Measurements from ENCODE around the gene CSF1R. TPM values are rescaled to one million over a fixed set of nuclear protein-coding genes. Genes with fewer than 3 reads are reported as not detected.

CSF1R gene
- total and polyA plus RNA-seq, 2 donors from 2014 or later, result 7.5 to 55.8 TPM

DNA sequence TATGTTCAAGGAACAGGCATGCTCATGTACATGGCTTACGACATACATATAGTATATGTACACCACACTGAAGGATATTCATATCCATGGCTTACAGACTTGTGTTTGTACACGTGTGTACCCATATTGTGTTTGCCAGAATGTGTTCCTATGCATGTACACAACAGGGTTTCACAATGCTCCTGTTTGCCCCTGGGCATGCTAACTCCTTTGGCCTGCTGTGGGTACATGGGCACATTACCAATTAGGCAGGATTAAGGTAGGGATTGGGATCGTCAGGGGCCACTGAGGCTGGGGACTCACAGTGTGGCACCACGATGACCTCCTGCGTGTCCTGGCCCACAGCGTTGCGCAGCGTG, 43.1 kb upstream of the CSF1R start:
- Histone ChIP-seq H3K4me3 (ENCODE audit: low read length in 3 of 3) (peak overlapping the region in 1 of 3 donors; percentile 23), H3K36me3 (ENCODE audit: control insufficient read depth in 2 of 3, insufficient read depth in 3 of 3, low read length in 3 of 3) (peaks cover 6 to 19% (median 11%) of the 10 kb centered on the region in 3 donors), H3K27ac (ENCODE audit: low read depth in 2 of 2, low read length in 2 of 2) (peak overlapping the region in 1 of 2 donors; percentile 6), H3K27me3 (ENCODE audit: control insufficient read depth, insufficient read depth, low read length) (no peaks in the 10 kb centered on the region), H3K9ac (ENCODE audit: low read length in 3 of 3) (no peak overlapping the region), H3K9me3 (ENCODE audit: control insufficient read depth in 2 of 3, insufficient read depth in 1 of 3, low read length in 3 of 3) (no peaks in the 10 kb centered on the region), H3K4me1 (ENCODE audit: control insufficient read depth in 2 of 3, insufficient read depth in 2 of 3, low read depth in 1 of 3, low read length in 3 of 3) (peaks cover 0 to 13% (median 7%) of the 10 kb centered on the region in 3 donors)
- TF ChIP-seq, protein P1, sequence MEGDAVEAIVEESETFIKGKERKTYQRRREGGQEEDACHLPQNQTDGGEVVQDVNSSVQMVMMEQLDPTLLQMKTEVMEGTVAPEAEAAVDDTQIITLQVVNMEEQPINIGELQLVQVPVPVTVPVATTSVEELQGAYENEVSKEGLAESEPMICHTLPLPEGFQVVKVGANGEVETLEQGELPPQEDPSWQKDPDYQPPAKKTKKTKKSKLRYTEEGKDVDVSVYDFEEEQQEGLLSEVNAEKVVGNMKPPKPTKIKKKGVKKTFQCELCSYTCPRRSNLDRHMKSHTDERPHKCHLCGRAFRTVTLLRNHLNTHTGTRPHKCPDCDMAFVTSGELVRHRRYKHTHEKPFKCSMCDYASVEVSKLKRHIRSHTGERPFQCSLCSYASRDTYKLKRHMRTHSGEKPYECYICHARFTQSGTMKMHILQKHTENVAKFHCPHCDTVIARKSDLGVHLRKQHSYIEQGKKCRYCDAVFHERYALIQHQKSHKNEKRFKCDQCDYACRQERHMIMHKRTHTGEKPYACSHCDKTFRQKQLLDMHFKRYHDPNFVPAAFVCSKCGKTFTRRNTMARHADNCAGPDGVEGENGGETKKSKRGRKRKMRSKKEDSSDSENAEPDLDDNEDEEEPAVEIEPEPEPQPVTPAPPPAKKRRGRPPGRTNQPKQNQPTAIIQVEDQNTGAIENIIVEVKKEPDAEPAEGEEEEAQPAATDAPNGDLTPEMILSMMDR (IDR thresholded peaks at IDR 0.05; ENCODE audit: borderline replicate concordance, extremely low read depth, insufficient read depth), result no peak
- FAIRE-seq (no peak), DNase-seq (no peak)
- intact Hi-C loops (cut with DNase I), result no loop called here

DNA sequence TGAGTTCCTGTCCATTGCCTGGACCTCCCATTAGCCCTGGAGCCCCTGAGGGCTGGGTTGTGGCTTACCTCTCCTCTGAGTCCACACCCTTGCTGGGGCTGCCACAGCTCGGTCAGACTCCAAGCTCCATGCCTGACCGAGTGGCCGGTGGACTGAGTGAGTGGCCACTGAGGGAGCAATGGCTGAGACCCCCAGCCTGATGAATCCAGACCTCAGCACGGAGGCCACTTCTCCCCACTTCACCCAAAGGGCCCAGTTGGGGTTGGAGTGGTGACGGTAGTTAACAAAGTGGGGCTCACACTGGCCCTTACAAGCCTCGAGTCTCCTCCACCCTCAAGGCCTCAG, 40.5 kb upstream of the CSF1R start:
- intact Hi-C loops (cut with DNase I), result no loop called here

DNA sequence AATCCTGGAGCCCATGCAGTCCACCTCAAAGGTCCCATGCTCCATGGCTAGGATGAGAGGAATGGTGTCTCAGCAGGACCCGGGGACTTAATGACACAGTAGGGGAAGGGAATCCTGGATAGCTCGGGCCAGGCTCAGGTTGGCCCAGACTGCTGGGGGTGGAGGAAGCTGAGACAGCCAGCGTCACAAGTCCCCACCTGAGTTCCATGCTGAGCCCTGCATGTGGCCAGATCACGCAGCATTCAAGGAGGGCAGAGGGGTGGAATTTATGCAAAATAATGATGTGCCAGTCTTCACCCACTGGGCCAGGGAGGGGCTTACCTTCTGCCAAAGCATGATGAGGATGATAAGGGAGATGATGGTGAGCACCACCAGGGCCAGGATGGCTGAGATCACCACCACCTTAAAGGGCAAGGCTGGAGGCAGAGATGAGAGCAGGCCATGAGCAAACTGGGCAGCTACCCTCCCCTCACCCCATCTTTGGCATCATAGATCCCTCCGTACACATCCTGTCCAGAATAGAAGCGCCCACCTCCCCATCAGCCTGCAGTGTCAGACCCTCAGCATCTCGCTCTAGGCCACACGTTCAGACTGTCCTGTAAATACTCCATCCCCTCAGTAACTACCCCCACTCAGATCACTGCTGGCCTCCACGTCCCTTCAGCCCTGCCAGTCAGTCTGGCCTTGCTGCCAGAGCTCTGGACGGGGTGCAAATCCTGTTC, 40.0 kb upstream of the CSF1R start:
- Histone ChIP-seq H3K9me3 (ENCODE audit: control insufficient read depth in 2 of 3, insufficient read depth in 1 of 3, low read length in 3 of 3) (no peaks in the 10 kb centered on the region), H3K27me3 (ENCODE audit: control insufficient read depth, insufficient read depth, low read length) (no peaks in the 10 kb centered on the region), H3K27ac (ENCODE audit: low read depth in 2 of 2, low read length in 2 of 2) (no peak overlapping the region), H3K9ac (ENCODE audit: low read length in 3 of 3) (no peak overlapping the region), H3K4me1 (ENCODE audit: control insufficient read depth in 2 of 3, insufficient read depth in 2 of 3, low read depth in 1 of 3, low read length in 3 of 3) (peaks cover 0 to 10% (median 7%) of the 10 kb centered on the region in 3 donors), H3K36me3 (ENCODE audit: control insufficient read depth in 2 of 3, insufficient read depth in 3 of 3, low read length in 3 of 3) (peaks cover 6 to 13% (median 7%) of the 10 kb centered on the region in 3 donors), H3K4me3 (ENCODE audit: low read length in 3 of 3) (no peak overlapping the region)
- TF ChIP-seq, protein P1 (IDR thresholded peaks at IDR 0.05; ENCODE audit: borderline replicate concordance, extremely low read depth, insufficient read depth), result no peak
- FAIRE-seq (no peak), DNase-seq (peak in 1 of 5 donors; percentile 41)
- intact Hi-C loops (cut with DNase I), result no loop called here

More for the DNA sequence above, 40.5 kb upstream of the CSF1R start:
- no peak overlapping the region for H3K27ac ChIP-seq (ENCODE audit: low read depth in 2 of 2, low read length in 2 of 2)
- DNase-seq, result peak in 1 of 5 donors; percentile 54
- no peaks in the 10 kb centered on the region for H3K9me3 ChIP-seq (ENCODE audit: control insufficient read depth in 2 of 3, insufficient read depth in 1 of 3, low read length in 3 of 3)
- no peak overlapping the region for H3K9ac ChIP-seq (ENCODE audit: low read length in 3 of 3)
- TF ChIP-seq, protein P1 (IDR thresholded peaks at IDR 0.05; ENCODE audit: borderline replicate concordance, extremely low read depth, insufficient read depth), result no peak
- no peak overlapping the region for H3K4me3 ChIP-seq (ENCODE audit: low read length in 3 of 3)
- H3K27me3 ChIP-seq (ENCODE audit: control insufficient read depth, insufficient read depth, low read length), result no peaks in the 10 kb centered on the region
- peaks cover 0 to 10% (median 7%) of the 10 kb centered on the region in 3 donors for H3K4me1 ChIP-seq (ENCODE audit: control insufficient read depth in 2 of 3, insufficient read depth in 2 of 3, low read depth in 1 of 3, low read length in 3 of 3)
- H3K36me3 ChIP-seq (ENCODE audit: control insufficient read depth in 2 of 3, insufficient read depth in 3 of 3, low read length in 3 of 3), result peaks cover 6 to 13% (median 7%) of the 10 kb centered on the region in 3 donors
- FAIRE-seq, result no peak

Measured in kidney (tissue), 14 donors.